M059J (cell line): ENCODE measurements around the gene SYK. TPM values are rescaled to one million over a fixed set of nuclear protein-coding genes. Genes with fewer than 3 reads are reported as not detected.
A peak's percentile ranks its signal among the peaks of the same experiment; 100 is the strongest.
"Not testable (repeated sequence)": the region's sequence is repeated elsewhere in the genome, so short reads cannot be mapped to it uniquely, and the experiment has no call there.

Experiments
- DNase-seq: peaks from one replicate; pipeline ENCODE4 v3.0.0-alpha.2; 2012; ENCODE audit warnings: low read depth
- total RNA-seq: library from RNA; depleted of rRNA; stranded (reverse); fragments of >200 nt; shearing (Covaris generic); gene quantifications from 2 replicates; pipeline ENCODE4 v1.2.3, GENCODE V29; 2014

SYK gene
- total RNA-seq, 1 experiment from 2014 or later, result not detected

DNA sequence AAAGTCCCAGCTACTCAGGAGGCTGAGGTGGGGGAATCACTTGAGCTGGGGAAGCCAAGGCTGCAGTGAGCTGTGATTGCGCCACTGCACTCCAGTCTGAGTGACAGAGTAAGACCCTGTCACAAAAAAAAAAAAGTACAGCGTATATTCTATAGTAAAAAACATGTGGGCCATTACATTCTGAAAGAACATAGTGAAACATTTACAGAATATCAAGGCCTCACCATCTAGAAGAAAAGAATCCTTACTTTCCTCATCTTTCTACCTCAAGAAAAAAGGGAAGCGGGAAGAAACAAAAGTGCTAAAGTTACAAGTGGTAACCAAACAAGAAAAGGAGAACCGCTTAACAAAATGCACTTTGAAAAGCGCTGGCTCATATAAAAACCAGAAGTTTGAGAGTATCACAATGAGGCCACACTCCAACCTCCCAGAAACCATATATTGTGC lies 5.7 kb upstream of the SYK start:
- no peak for DNase-seq

DNA sequence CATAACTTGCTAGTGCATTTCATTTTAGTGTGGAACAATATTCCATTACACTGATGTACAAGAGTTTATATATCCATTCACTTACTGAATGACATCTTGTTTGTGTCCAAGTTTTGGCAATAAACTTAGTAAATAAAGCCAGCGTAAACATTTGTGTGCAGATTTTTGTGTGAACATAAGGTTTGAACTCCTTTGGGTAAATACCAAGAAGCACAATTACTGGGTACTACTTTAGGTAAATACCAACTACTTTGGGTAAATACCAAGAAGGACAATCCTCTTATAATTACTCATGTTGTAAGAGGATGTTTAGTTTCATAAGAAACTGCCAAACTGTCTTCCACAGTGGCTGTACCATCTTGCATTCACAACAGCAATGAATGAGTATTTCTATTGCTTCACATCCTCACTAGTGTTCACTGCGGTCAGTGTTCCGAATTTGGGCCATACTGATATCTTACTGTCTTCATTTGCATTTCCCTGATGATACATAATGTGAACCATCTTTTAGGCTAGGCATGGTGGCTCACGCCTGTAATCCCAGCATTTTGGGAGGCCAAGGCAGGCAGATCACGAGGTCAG lies 2.3 kb upstream of the SYK start:
- DNase-seq, result no peak

DNA sequence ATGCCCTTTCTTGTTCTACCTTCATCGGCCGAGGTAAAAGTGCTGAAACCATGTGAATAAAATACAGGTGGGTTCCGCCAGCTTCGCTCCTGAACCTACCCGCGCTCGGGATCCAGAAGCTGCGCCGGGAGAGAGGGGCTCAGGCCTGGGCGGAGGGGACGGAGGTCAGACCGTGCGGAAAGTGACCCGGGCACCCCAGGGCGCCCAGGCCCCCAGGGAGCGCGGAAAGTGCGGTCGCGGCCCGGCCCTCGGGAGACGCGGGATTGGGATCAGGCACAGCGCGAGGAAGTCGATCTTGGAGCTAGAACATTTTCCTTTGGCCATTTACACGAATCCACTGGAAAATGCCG lies 329 bp downstream of the SYK start:
- no peak for DNase-seq

DNA sequence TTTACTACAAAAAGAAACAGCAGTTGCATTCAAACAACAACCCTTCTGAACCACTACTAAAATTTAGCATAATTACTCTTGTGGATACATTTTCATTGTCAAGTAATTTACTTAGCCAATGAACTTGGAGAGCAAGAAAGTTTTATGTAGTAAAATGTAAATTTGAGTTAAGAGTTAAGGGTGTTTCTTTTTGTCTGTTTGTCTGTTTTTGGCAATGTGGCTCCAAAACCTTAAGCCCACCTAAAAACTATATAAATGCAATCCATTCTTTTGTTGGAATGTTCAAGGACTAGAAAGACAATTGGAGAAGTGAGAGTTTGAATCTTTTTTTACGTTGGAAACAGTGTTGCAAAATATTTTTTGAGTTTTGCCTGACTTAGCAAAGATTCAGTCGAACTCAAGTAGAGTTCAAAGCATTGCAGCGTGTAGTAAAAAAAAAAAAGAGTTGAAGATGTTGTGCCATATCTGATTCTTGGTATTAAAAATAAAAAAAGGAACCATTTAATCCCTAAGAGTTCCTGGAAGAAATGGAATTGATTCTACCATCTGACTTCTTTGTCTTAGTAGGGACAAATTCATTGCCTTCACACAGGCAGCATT lies 867 bp downstream of the SYK start:
- no peak for DNase-seq

DNA sequence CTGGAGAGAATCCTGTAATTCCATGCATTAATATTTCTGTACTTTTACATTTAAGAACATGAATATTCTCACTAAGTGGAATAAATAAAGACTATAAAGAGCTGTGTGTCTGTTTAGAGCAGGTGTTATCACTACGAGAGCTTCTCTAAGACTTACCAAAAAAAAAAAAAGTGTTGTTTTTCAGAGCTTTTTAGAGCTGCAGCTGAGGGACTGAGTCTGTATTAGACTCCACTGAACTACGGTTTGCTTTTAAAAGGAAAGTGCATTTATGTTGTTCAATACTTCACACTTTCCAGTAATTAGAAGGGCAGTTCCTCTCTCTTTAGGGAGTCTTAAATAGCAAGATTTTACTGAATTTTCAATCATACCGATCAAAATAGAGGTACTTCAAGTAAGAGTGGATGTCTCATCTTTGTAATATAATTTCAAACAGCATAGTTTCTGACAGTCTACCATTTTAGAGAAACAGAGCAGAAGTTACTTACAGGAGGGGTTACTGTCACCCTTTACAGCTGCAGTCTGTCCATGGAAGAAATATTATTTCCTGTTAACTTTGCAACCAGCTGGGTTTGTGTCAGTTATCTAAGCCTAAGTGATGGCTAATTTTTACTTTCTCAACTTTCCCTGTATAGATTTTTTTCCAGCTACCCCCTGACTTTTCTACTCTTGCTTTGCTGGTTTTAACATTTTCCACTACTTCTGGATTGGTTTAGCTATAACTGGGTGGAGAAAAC lies 2.4 kb downstream of the SYK start:
- no peak for DNase-seq

DNA sequence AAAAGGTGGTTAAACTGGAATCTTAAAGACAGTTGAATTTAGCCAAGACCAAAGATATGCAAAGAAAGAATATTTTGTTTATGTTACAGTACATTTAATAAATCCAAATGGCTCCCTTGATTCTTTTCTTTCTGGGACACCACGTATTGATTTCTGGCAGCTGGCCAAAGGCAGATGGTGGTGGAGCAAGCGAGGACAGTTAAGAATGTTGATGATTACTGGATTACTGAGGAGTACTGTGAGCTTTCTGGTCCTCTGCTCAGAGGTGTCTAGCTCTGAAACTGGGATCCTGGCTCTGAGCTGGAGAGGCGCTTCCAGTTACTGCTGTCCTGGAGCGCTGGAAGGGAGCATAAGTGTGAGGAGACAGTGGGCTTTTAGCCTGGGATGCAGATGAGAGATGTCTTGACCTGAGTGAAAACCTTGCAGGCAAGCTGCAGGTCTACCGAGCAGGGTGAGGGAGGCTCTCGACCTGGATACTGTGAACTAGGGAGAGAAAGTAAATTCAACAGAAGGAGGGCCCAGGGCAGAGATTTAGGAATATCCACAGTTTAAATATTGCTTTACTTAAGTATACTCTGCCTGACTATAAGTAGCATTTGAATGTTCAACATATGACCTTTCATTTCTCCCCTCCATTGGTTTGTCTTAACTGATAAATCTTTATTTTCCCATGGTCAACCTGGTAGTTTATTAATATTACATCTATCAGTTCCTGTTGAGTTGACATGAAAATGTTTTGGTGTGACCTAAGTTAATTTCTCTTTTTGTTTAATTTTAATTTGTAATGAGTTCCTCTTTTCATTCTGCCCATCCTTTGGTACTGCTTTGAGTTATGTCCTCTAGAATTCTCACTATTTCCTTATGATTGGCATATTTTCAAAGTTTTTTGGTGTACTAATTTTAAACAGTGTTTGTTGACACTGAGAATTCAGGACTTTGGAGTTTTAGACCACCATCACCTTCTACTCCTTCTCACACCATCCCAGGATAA lies 3.7 kb downstream of the SYK start:
- DNase-seq, result no peak

DNA sequence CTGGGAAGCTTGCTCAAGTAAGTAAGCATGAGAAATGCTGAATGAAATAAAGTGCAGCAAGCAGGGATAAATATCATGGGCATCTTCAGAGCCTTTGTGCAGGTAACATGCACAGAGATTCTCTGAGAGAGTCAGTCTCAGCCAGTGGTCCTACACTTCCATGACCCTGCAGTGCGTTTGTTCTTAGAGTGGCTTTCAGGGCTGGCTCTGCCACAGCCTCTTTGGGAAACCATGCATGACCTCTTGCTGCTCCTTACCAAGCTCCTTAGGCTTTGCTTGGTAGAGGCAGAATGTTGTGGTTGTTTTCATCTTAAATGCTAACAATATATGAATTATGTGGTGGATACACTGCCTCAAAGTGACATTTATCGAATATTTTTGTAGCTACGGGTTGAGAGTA lies 5.4 kb downstream of the SYK start:
- DNase-seq, result no peak

DNA sequence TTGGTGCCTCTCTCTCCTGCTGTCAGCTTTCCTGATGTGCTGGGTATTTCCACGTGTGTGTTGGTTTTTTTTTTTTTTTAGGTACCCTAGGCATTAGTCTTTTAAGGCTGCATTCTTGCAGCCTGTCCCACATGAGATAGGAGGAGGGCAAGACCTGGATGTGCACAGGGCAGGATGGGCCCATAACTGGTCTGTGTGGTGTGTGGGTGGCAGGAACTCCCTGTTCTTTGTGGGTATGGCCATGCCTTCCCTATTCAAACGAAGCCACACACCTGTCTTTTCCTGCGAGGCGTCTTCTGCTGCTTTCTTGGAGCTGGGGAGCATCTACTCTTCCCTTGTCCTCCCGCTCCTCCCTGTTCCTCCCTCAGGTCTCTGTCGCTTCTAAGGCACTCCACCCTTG lies 6.8 kb downstream of the SYK start:
- DNase-seq, result no peak

DNA sequence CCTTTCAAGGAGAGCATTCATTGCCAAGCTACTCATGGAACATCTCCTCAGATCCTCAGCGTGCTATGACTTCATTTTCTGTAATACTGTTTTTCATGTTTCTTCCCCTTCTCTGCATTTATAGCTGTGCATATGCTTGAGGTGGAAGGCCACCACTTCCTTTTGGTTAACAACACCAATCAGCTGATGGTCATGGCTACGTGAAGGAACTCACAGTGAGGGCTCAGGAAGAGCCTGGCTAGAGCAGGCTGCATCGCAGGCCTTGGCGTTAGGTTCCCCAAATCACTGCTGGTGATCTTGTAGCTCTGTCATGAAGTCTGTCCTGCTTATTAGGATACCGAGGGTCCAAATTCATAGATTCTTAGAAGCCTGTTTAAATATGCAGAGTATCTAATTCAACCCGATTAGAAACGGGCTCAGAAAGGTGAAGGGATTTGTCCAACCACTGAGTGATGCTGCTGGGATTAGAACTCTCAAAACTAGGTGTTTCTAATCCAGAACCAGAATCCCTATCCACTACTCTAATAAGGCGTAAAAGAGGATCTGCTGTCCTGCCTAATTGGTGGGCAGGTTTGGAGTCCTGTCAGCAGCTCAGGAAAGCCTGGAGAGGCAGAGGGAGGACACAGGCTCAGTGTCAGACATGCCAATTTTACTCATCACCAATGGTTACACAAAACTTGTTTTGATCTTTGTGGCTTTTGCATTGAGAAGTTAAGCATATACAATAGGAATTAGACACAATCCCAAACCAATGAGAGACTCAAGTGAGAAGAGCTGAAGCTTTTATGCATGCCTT lies 7.5 kb downstream of the SYK start:
- DNase-seq, result no peak

DNA sequence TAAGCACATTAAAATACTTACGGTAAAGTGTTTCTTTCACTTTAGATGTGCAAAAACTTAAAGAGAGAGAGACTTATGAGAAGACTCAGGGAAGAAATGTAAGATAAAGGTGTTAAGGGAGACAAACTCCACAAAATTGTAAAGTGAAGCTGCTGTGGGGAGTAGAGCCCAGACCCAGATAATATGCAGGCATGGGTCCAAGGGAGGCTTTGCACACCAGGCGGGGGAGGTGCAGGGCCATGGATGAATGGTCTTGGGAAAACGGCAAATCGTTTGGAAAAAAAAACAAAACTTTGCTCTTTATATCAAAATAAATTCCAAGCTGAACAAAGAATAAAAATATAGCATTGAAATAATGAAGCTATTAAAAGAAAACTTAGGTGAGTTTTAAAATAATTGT lies 9.1 kb downstream of the SYK start:
- DNase-seq, result no peak

DNA sequence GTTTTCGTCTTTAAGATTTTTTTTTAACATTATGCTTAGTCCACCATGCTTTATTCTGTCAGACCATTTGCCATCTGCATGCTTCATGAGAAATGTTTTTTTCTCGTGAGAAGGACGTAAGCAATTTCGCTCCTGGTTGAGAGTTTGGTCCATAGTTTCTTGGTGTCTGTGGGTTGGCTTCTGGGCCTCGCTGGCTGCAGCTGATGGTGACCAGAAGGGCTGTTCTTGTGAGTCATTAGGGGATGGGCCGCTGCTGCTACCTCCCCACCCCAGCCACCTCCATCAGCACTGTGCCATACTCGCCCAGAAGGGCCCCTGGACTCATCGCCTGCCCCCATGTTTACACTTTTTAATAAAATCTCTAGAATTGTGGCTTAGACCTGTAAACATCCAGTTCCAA lies 11.4 kb downstream of the SYK start:
- DNase-seq, result no peak

DNA sequence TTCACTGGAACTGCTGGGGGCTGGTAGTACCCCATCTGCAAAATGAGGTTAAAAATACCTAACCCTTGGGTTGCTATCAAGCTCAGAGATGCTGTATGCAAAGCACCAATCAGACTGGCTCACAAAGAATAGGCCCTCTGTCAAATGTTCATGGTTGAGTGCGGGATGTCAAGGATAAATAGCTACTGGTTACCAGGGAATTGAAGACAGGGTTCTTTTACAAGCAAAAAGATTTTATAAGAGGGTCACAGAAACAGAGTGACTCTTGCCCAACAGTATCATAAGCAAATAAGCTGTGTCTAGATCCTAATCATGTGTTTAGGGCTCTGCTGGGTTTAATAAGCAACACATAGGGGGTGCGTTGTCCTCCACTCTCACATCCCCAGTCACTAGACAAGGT lies 11.9 kb downstream of the SYK start:
- DNase-seq, result no peak

DNA sequence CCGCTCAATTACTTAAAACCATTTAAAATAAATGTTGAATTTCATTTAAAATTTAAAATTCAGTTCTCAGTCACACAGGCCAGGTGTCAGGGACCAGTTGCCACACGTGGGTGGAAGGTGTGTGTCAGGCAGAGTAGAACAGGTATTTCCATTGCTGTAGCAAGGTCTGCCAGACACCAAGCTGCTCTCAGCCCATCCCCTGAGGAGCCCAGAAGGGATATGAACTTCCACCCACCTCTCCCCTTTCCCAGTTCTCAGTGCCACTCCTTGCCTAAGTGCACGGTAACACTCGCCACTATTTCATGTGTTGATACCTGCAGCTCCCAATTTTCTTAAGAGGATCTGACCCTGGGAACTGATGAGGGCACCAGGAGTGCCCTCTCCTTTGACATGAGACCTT lies 12.7 kb downstream of the SYK start:
- no peak for DNase-seq

DNA sequence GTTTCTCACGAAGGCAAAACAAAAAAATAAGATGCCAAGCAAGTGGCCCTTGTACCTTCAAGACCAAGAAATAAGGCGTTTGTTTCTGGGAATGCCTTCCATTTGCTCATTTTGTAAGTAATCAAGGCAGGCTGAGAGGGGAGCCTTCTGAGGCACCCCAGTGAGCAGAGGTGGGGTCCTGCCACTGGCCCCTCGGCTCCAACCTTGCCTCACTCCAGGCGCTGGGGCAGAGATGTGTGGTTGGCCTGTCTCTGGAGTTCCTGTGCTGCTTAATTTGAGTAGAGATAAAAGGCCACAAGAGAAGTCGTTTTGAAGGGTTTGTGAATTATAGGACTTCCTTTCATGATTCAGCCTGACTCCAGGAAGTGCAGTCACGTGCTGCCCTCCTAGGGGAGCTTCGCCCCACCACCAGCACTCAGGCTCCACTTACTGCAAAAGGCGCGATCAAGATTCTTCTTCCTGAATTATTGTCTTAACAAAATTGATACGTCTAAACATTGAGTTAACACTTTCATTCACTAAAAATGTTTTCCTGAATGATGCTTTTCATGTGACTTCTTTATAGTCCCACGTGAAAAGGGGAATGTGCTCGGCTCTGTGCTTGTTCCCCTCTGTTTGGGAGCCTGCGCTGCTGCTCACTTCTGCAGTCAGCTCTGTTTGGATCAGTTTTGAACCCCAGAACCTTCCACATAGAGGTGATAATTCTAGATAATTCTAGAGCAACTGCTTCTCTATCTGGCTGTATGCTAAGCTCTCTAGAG lies 13.7 kb downstream of the SYK start:
- peak; percentile 27 for DNase-seq

DNA sequence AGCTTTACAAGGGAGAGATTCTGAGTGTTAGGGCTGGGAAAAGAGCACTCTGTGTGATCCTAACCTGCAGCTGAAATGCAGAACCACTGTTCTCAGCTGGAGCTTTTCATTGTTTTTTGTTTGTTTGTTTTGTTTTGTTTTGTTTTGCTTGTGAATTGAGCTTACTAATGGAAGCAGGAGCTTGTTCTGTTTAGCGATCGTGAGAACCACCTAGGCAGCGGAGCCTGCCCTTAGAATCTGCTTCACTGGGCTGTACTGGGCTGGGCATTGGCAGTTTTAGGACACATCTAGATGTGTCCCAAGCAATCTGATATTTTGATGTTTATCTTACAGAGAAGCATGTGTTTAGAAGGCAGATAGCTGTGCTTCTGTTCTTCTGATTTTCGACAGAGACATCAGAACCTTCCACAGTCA lies 14.3 kb downstream of the SYK start:
- DNase-seq, result no peak

DNA sequence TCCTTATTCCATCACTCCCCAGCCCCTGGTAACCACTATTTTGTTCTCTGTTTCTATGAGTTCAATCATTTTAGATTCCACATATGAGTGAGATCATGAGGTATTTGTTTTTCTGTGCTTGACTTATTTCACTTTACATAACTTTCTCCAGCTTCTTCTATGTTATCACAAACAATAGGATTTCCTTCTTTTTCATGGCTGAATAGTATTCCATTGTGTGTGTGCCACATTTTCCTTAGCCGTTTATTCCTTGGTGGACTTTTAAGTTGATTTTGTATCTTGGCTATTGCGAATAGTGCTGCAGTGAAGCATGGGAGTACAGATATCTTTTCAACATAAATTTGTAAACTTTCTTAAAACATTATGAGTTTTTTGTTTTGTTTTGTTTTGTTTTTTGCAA lies 15.1 kb downstream of the SYK start:
- DNase-seq, result no peak

DNA sequence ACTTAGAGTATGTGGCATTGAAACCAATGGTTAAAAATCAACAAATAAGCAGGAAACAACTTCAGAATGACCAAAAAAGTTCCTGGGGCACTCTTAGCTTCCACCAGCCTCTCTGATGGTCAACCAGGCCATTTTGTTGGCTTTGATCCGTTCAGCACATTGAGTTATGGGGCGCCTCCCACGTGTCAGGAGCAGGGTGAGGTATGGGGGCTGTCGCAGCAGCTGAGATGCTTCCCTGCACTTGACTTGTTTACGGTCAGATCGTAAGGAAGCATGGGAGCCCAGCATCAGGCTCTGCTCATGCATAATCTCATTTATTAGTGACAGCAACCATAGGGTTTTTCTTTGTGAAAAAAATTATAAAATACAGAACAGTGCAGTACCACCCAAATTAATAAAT lies 16.7 kb downstream of the SYK start:
- no peak for DNase-seq

DNA sequence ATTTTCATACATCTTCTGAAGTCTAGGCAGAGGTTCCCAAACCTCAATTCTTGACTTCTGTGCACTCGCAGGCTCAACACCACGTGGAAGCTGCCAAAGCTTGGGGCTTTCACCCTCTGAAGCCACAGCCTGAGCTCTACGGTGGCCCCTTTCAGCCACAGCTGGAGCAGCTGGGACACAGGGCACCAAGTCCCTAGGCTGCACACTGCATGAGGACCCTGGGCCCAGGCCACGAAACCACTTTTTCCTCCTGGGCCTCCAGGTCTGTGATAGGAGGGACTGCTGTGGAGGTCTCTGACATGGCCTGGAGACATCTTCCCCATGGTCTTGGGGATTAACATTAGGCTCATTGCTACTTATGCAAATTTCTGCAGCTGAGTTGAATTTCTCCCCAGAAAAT lies 18.8 kb downstream of the SYK start:
- not testable (repeated sequence) for DNase-seq

DNA sequence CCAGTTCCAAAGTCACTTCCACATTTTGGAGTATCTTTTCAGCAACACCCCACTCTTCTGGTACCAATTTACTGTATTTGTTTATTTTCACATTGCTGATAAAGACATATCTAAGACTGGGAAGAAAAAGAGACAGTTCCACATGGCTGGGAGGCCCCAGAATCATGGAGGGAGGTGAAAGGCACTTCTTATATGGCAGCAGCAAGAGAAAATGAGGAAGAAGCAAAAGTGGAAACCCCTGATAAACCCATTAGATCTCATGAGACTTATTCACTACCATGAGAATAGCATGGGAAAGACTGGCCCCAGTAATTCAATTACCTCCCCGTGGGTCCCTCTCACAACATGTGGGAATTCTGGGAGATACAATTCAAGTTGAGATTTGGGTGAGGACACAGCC lies 19.6 kb downstream of the SYK start:
- DNase-seq, result not testable (repeated sequence)

DNA sequence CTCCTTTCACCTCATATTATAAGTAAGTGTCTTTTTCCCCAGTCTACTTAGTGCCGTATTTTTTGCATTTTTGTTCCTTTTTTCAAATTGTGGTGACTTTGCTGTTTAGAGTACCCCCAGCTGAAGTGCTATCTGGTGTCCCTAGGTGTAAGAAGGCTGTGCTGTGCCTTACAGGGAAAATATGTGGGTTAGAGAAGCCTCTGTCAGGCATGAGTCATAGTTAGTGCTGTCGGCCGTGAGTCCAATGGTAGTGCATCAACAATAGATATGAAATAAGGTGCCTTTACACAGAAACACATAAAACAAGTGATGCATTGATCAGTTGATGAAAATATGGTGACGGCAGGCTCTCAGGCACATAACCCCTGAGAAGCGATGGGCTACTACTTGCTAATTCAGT lies 20.1 kb downstream of the SYK start:
- DNase-seq, result peak; percentile 22

DNA sequence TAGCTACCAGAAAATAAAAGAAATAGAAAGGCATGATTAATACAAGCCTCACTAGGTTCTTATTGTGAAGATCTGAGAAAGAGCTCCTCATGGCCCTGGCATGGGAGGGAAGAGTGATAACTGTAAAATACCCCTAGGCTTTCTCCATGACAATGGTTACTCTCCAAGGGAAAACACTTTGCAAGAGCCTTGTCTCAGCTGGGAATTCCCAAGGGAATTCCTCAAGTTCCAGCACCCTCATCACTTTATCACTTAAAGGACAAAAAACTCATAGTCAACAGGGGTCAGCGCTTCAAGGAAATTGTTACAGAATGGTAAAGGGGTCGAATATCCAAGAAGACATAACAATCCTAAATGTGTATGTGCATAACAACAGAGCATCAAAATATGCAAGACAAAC lies 21.2 kb downstream of the SYK start:
- DNase-seq, result no peak
